Lung microvascular endothelial cell (primary cell): ENCODE results near the gene TNFRSF18. TPM values are rescaled to one million over a fixed set of nuclear protein-coding genes. Genes with fewer than 3 reads are reported as not detected.

Experiments used
- DNase-seq, 2 donors: peaks; one replicate each; pipeline versions ENCODE4 v3.0.0 to v3.0.0-alpha.2; 2010; ENCODE audit warnings: low read depth in 2 of 2
- total RNA-seq: library from RNA; depleted of rRNA; stranded (reverse); fragments of >200 nt; gene quantifications from 2 replicates; pipeline ENCODE4 v1.2.1, GENCODE V29; 2014

Gene TNFRSF18
- total RNA-seq, 1 donor from 2014 or later = 0.60 TPM

- no peak for DNase-seq
Observed at GRCh38 chr1:1166642-1167397, 39.6 kb downstream of the TNFRSF18 start.

GRCh38 chr1:1165900-1166421 is 40.4 kb downstream of the TNFRSF18 start:
- no peak for DNase-seq

DNA sequence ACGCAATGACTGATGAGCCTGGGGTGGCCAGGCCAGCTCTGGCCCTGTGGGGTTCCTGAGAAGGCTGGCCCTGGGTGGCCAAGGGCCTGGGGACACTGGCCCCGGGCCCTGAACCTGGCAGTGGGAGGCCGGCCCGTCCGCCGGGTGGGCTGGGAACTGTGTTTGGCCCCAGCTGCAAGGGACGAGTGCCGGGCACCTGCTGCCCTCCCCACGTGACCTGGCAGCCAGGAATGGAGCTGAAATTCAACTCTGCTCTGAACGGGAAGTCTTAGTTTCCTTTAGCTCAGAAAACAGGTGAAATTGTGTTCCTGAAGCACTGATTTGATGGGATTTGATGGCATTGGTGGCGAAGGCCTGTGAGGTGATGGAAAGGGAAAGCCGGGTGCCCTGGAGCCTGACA is 40.9 kb downstream of the TNFRSF18 start:
- DNase-seq = no peak

DNA sequence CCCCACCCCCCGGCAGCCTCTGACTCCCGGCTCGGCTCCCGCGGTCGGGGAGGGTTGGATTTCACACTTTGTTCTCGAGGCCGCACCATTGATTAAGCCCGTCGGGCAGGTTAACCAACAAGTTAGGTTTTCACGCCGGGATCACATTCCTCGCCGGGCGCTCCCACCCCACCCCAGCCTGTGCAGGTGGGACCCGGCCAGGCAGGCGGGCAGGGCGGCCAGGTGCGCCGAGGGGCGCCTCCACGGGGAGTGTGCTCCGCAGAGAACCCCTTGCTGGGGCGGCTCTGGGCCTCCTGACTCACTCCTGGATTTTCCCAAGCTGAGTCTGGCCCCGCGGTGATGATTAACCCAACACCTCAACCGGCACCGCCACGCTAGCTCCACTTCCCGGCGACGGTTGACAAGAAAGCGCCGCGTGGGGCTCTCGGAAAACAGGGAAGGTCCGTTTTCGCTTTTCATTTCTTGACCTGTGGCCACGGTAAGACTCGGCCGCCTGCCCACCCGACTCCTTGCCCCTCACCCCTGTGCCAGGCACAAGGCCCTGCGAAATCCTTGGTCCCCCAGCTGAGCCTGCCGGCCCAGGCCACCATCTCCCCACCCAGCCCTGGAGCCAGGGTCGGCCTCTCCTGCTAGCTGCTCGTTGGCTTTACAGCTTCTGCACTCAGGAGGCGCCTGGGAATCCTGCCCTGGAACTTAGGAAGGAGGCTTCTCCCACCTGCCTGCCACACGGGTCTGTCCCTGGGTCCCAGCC is 41.5 kb downstream of the TNFRSF18 start:
- DNase-seq = no peak

GRCh38 chr1:1164361-1164700 is 42.1 kb downstream of the TNFRSF18 start:
- DNase-seq = no peak

- no peak for DNase-seq
Observed at GRCh38 chr1:1163538-1164070, 42.8 kb downstream of the TNFRSF18 start.

- no peak for DNase-seq
Observed at GRCh38 chr1:1162597-1163537, 43.5 kb downstream of the TNFRSF18 start.

- DNase-seq = no peak
Observed at GRCh38 chr1:1161683-1162079, 44.7 kb downstream of the TNFRSF18 start.

DNA sequence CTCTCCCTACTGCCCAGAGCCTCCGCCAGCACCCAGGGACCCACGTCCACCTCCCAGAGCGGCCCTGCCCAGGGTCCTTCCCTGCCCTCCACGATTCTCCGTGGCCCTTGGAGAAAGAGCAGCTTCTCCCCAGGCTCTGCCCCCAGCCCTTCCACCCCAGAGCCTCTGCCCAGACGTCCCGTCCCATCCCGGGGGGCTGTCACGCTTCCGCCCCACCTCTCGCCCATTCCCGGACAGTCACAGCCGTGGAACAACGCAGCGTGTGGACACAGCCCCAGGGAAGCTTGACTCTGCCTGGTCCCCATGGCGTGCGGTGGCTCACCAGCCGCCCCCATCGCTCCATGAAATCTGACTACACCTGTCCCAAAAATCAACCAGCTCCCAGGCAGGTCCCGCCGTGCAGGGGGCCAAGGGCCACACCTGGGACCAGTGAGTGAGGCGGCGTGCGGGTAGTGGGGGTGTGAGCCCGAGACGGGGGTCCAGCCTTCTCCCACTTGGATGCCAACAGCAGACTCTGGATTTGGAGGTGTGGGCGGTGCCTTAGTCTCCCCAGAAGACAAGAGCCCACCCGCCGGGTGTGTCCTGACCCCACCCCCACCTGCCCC is 45.2 kb downstream of the TNFRSF18 start:
- DNase-seq = no peak

GRCh38 chr1:1160281-1160930 is 46.0 kb downstream of the TNFRSF18 start:
- no peak for DNase-seq

GRCh38 chr1:1157914-1158710 is 48.3 kb downstream of the TNFRSF18 start:
- peak; percentile 29 to 47 for DNase-seq

DNA sequence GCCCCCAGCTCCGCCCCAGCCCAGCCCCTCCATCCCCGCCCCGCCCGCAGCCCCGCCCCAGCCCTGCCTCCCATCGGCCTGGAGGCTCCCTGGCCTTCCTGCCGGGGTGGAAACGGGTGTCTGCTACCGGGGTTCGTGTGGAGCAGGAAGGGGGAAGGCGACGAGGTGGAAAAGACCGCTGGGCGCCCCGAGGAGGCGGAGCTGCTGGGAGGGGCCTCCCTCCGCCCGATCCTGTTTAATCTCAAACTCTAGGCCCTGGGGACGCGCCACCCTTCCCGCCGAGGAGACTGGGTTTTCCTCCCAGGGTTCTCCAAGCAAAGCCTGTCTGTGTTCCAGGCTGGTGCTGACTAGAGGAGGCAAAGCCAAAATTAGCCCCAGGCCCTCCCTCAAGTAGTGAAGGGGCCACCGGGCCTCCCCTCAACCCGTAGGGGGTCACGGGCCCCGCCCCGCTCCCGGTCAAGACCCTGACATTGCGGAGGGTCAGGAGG is 48.9 kb downstream of the TNFRSF18 start:
- DNase-seq = peak; percentile 66 to 80

- DNase-seq = no peak
Observed at GRCh38 chr1:1157033-1157365, 49.4 kb downstream of the TNFRSF18 start.

- no peak for DNase-seq
Observed at GRCh38 chr1:1156140-1157032, 50.0 kb downstream of the TNFRSF18 start.

GRCh38 chr1:1155258-1155657 is 51.1 kb downstream of the TNFRSF18 start:
- DNase-seq = no peak

DNA sequence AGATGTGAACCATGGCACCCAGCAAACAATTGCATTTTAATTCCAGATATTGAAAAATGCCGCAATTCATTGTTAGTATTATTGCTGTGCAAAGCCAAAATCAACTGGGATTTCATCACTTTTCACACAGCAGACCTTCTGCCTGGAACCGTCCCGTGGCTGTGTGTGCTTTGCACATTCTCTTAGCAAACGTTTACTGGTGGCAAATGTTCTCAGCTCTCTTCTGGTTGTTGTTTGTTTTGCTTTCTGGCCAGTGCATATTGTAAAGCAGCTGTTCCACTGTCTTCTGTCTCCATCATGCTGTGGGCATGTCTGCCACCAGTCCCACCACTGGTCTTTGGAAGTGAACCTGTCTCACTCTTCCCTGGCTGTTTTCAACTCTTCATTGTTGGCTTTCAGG is 52.5 kb downstream of the TNFRSF18 start:
- DNase-seq = no peak
